Natural killer cell (primary cell): ENCODE measurements around the gene ELMO1. TPM values are rescaled to one million over a fixed set of nuclear protein-coding genes. Genes with fewer than 3 reads are reported as not detected.
A peak's percentile ranks its signal among the peaks of the same experiment; 100 is the strongest.

Source experiments
- ATAC-seq, 3 donors: fragments of 150-1000 bp in 2 of 3; fragments of 200-7000 bp in 1 of 3; cut with Tn5 transposase; 1 replicate in 1 of 3; 2 replicates in 2 of 3; pipeline ENCODE4 v1.10.0; 2021; ENCODE audit warnings: mild to moderate bottlenecking in 2 of 3, moderate library complexity in 2 of 3
- DNase-seq, 2 donors: peaks; one replicate each; pipeline versions ENCODE4 v3.0.0 to v3.0.0-alpha.2; 2013 to 2021; ENCODE audit warnings: mixed read lengths in 1 of 2
- H3K27ac ChIP-seq: one replicate; pipeline ENCODE4 v1.5.1; 2013; ENCODE audit warnings: mild to moderate bottlenecking, low read length
- H3K27me3 ChIP-seq: one replicate; pipeline ENCODE4 v1.6.1; 2013; ENCODE audit warnings: low read length; ENCODE audit not compliant: control insufficient read depth, insufficient read depth
- H3K36me3 ChIP-seq: one replicate; pipeline ENCODE4 v1.6.1; 2013; ENCODE audit warnings: low read length; ENCODE audit not compliant: control insufficient read depth, insufficient read depth
- H3K4me1 ChIP-seq: one replicate; pipeline ENCODE4 v1.6.1; 2013; ENCODE audit warnings: low read length; ENCODE audit not compliant: control insufficient read depth, insufficient read depth
- H3K4me3 ChIP-seq: one replicate; pipeline ENCODE4 v1.5.1; 2013; ENCODE audit warnings: low read length
- H3K9me3 ChIP-seq: one replicate; pipeline ENCODE4 v1.6.1; 2013; ENCODE audit warnings: low read length; ENCODE audit not compliant: control insufficient read depth, insufficient read depth
- H3K27ac Mint-ChIP-seq, 2 donors: one replicate each; pipeline ENCODE4 v1.8.0; 2022; ENCODE audit warnings: mild to moderate bottlenecking in 2 of 2, mixed read lengths in 2 of 2, moderate library complexity in 1 of 2
- H3K27me3 Mint-ChIP-seq, 2 donors: one replicate each; pipeline ENCODE4 v1.8.0; 2022; ENCODE audit warnings: low read depth in 2 of 2, mixed read lengths in 2 of 2
- H3K36me3 Mint-ChIP-seq: one replicate; pipeline ENCODE4 v1.8.0; 2022; ENCODE audit warnings: mixed read lengths
- H3K4me1 Mint-ChIP-seq, 2 donors: one replicate each; pipeline ENCODE4 v1.8.0; 2022; ENCODE audit warnings: mixed read lengths in 2 of 2
- H3K4me3 Mint-ChIP-seq: one replicate; pipeline ENCODE4 v1.8.0; 2022; ENCODE audit warnings: mild to moderate bottlenecking, moderate library complexity, mixed read lengths
- H3K9me3 Mint-ChIP-seq, 2 donors: one replicate each; pipeline ENCODE4 v1.8.0; 2022; ENCODE audit warnings: mixed read lengths in 2 of 2
- CTCF ChIP-seq: fragments of 200-600 bp; IDR thresholded peaks from one replicate; pipeline ENCODE4 v1.8.0; 2022; ENCODE audit warnings: antibody characterized with exemption
- WGBS: methylation state at CpG from one replicate; pipeline ENCODE4 v1.1.7; 2013; ENCODE audit warnings: missing lambda C conversion rate; ENCODE audit not compliant: insufficient coverage; 5-methylcytosine and 5-hydroxymethylcytosine counted together
- intact Hi-C: fragments of 100-400 bp; cut with micrococcal nuclease; formaldehyde crosslinking; loops from one replicate; pipeline ENCODE4 v1.14.2; 2022
- total RNA-seq, 4 donors: library from RNA; stranded (reverse); fragments of 120-200 nt in 1 of 4; gene quantifications; one replicate each; pipeline versions ENCODE4 v1.2.3 to v1.2.4, GENCODE V29; 2013 to 2022

The ELMO1 gene
- total RNA-seq, 3 donors from 2014 or later (not counting 1 experiment from before 2014, with no cell fraction given), result 127 to 147 (median 130) TPM

GRCh38 chr7:37282093-37282444 lies 166.6 kb downstream of the ELMO1 start:
- Histone ChIP-seq H3K4me1 (peaks cover 11% of the 10 kb centered on the region), H3K27ac (no peak overlapping the region), H3K9me3 (no peaks in the 10 kb centered on the region), H3K27me3 (no peaks in the 10 kb centered on the region), H3K36me3 (no peaks in the 10 kb centered on the region), H3K4me3 (no peak overlapping the region)
- WGBS, result 77% methylated on average over 4 of the region's 4 CpGs
- H3K4me3 Mint-ChIP-seq, result no peak overlapping the region
- intact Hi-C loops, result no loop called here
- no peak for TF ChIP-seq CTCF
- ATAC-seq, result no peak
- no peak overlapping the region for H3K27ac Mint-ChIP-seq
- DNase-seq, result no peak
- H3K36me3 Mint-ChIP-seq, result no peaks in the 10 kb centered on the region
- peaks cover 57 to 73% of the 10 kb centered on the region in 2 donors for H3K4me1 Mint-ChIP-seq
- H3K9me3 Mint-ChIP-seq, result no peaks in the 10 kb centered on the region
- H3K27me3 Mint-ChIP-seq, result no peaks in the 10 kb centered on the region

GRCh38 chr7:37281368-37282092 lies 167.1 kb downstream of the ELMO1 start:
- no peaks in the 10 kb centered on the region for H3K9me3 Mint-ChIP-seq
- H3K27me3 Mint-ChIP-seq, result no peaks in the 10 kb centered on the region
- Histone ChIP-seq H3K36me3 (no peaks in the 10 kb centered on the region), H3K9me3 (no peaks in the 10 kb centered on the region), H3K27ac (no peak overlapping the region), H3K27me3 (no peaks in the 10 kb centered on the region), H3K4me3 (no peak overlapping the region), H3K4me1 (peaks cover 11% of the 10 kb centered on the region)
- no peak for TF ChIP-seq CTCF
- DNase-seq (no peak), ATAC-seq (no peak)
- no peak overlapping the region for H3K27ac Mint-ChIP-seq
- 90% methylated on average over 5 of the region's 5 CpGs for WGBS
- peaks cover 60 to 74% of the 10 kb centered on the region in 2 donors for H3K4me1 Mint-ChIP-seq
- intact Hi-C loops, result no loop called here
- H3K36me3 Mint-ChIP-seq, result no peaks in the 10 kb centered on the region
- H3K4me3 Mint-ChIP-seq, result no peak overlapping the region

- Mint-ChIP-seq H3K27ac (peak overlapping the region in 1 of 2 donors; percentile 17), H3K4me1 (peaks cover 45 to 62% of the 10 kb centered on the region in 2 donors), H3K36me3 (no peaks in the 10 kb centered on the region), H3K9me3 (no peaks in the 10 kb centered on the region), H3K27me3 (no peaks in the 10 kb centered on the region), H3K4me3 (no peak overlapping the region)
- no peak for ATAC-seq
- Histone ChIP-seq H3K4me1 (no peaks in the 10 kb centered on the region), H3K9me3 (no peaks in the 10 kb centered on the region), H3K27me3 (no peaks in the 10 kb centered on the region), H3K4me3 (no peak overlapping the region), H3K36me3 (no peaks in the 10 kb centered on the region), H3K27ac (no peak overlapping the region)
- intact Hi-C loops, result no loop called here
- TF ChIP-seq CTCF, result no peak
- WGBS, result 99% methylated on average over 3 of the region's 3 CpGs
- DNase-seq, result no peak
Measured at GRCh38 chr7:37277513-37277912, 171.2 kb downstream of the ELMO1 start.
